Measurements from ENCODE around the gene ADAMTS12. TPM values are rescaled to one million over a fixed set of nuclear protein-coding genes. Genes with fewer than 3 reads are reported as not detected.
A peak's percentile ranks its signal among the peaks of the same experiment; 100 is the strongest.

ADAMTS12 gene
- total and polyA plus RNA-seq, 2 experiments from 2014 or later, result 9.1 to 17.1 TPM

- Mint-ChIP-seq H3K27me3 (ENCODE audit: insufficient read depth, low read depth, poor library complexity) (peaks cover 22% of the 10 kb centered on the region), H3K4me1 (peaks cover 20% of the 10 kb centered on the region), H3K9me3 (no peaks in the 10 kb centered on the region), H3K27ac (no peak overlapping the region), H3K36me3 (ENCODE audit: low read depth) (no peaks in the 10 kb centered on the region), H3K4me3 (peak overlapping the region; percentile 85; the same call in 2 of the 3 replicates)
- H3K4me1 ChIP-seq (ENCODE audit: insufficient read depth), result peaks cover under 1% of the 10 kb centered on the region; the same call in 1 of the 2 replicates
- no peaks in the 10 kb centered on the region for H3K9me2 ChIP-seq (ENCODE audit: insufficient read depth)
- peaks cover 15% of the 10 kb centered on the region for H3K27me3 ChIP-seq (ENCODE audit: insufficient read depth)
- no peaks in the 10 kb centered on the region for H3K36me3 ChIP-seq (ENCODE audit: insufficient read depth)
- H3F3A ChIP-seq (replicated peaks; ENCODE audit: low read depth), result no peaks in the 10 kb centered on the region
- no peak overlapping the region; the same call in 1 of the 2 replicates for H3K4me2 ChIP-seq
- DNase-seq (ENCODE audit: low spot score) (no peak), ATAC-seq (no peak)
- no peak for TF ChIP-seq ZNF462 (CRISPR knock-in tag; IDR thresholded peaks at IDR 0.05)
- no peak for TF ChIP-seq CTCF (conservative IDR thresholded peaks at IDR 0.05; ENCODE audit: low read depth in 2 of 2)
- TF ChIP-seq ZNF114 (CRISPR knock-in tag; IDR thresholded peaks at IDR 0.05), result no peak
- no peak for TF ChIP-seq REST (IDR thresholded peaks at IDR 0.05; ENCODE audit: unreplicated experiment)
- TF ChIP-seq POLR2AphosphoS5 (IDR thresholded peaks at IDR 0.05; ENCODE audit: low read depth), result no peak
- no peak for TF ChIP-seq JUNB (IDR thresholded peaks at IDR 0.05; ENCODE audit: unreplicated experiment)
- no peak for TF ChIP-seq ETS1 (IDR thresholded peaks at IDR 0.05)
- no peak for TF ChIP-seq EZH2phosphoT487 (IDR thresholded peaks at IDR 0.05; ENCODE audit: unreplicated experiment)
- no peak for TF ChIP-seq CREB1 (CRISPR knock-in tag; IDR thresholded peaks at IDR 0.05; ENCODE audit: low read depth)
- no peak for TF ChIP-seq ZNF331 (CRISPR knock-in tag; IDR thresholded peaks at IDR 0.05; ENCODE audit: low read depth)
- no peak for TF ChIP-seq STAT1 (IDR thresholded peaks at IDR 0.05; ENCODE audit: unreplicated experiment)
- no peak for TF ChIP-seq NANOG (IDR thresholded peaks at IDR 0.05; ENCODE audit: borderline replicate concordance)
- no peak for TF ChIP-seq EZH2 (IDR thresholded peaks at IDR 0.05; ENCODE audit: low read depth, unreplicated experiment)
- H3K4me3 ChIP-seq, result peak overlapping the region; percentile 80; the same call in 1 of the 2 replicates
- H3K27ac ChIP-seq (ENCODE audit: low read depth), result no peak overlapping the region
- H2AFZ ChIP-seq, result peak overlapping the region; percentile 100; the same call in 1 of the 2 replicates
- no peaks in the 10 kb centered on the region for H4K20me1 ChIP-seq (replicated peaks; ENCODE audit: insufficient read depth)
- H3K79me2 ChIP-seq (replicated peaks; ENCODE audit: insufficient read depth), result no peaks in the 10 kb centered on the region
Observed at GRCh38 chr5:33937017-33937706, 45.4 kb upstream of the ADAMTS12 start.

Measured in GM23338 (cell line).